Measurements from ENCODE around the gene LMLN. TPM values are rescaled to one million over a fixed set of nuclear protein-coding genes. Genes with fewer than 3 reads are reported as not detected.
"Not testable (repeated sequence)": the region's sequence is repeated elsewhere in the genome, so short reads cannot be mapped to it uniquely, and the experiment has no call there.

The LMLN gene
- polyA plus RNA-seq, 3 donors: 7.0 to 14.9 (median 9.3) TPM

GRCh38 chr3:197952440-197952839 is 7.6 kb upstream of the LMLN start:
- no peak for DNase-seq (ENCODE audit: extremely low read depth in 1 of 11, low read depth in 9 of 11, low spot score in 4 of 11)

- no peak for DNase-seq (ENCODE audit: extremely low read depth in 1 of 11, low read depth in 9 of 11, low spot score in 4 of 11)
Measured at GRCh38 chr3:197953325-197953724, 6.7 kb upstream of the LMLN start.

GRCh38 chr3:197953881-197954280 is 6.1 kb upstream of the LMLN start:
- DNase-seq (ENCODE audit: extremely low read depth in 1 of 11, low read depth in 9 of 11, low spot score in 4 of 11): no peak

GRCh38 chr3:197955892-197956477 is 4.0 kb upstream of the LMLN start:
- DNase-seq (ENCODE audit: extremely low read depth in 1 of 11, low read depth in 9 of 11, low spot score in 4 of 11): no peak

GRCh38 chr3:197956626-197956988 is 3.4 kb upstream of the LMLN start:
- DNase-seq (ENCODE audit: extremely low read depth in 1 of 11, low read depth in 9 of 11, low spot score in 4 of 11): no peak

- no peak for DNase-seq (ENCODE audit: extremely low read depth in 1 of 11, low read depth in 9 of 11, low spot score in 4 of 11)
Measured at GRCh38 chr3:197957790-197958133, 2.3 kb upstream of the LMLN start.

GRCh38 chr3:197958346-197958745 is 1.7 kb upstream of the LMLN start:
- DNase-seq (ENCODE audit: extremely low read depth in 1 of 11, low read depth in 9 of 11, low spot score in 4 of 11): no peak

- not testable (repeated sequence) for DNase-seq (ENCODE audit: extremely low read depth in 1 of 11, low read depth in 9 of 11, low spot score in 4 of 11)
Measured at GRCh38 chr3:197958848-197959247, 1.2 kb upstream of the LMLN start.

- no peak for DNase-seq (ENCODE audit: extremely low read depth in 1 of 11, low read depth in 9 of 11, low spot score in 4 of 11)
Measured at GRCh38 chr3:197959500-197959890, 522 bp upstream of the LMLN start.

GRCh38 chr3:197960694-197961581 is 921 bp downstream of the LMLN start:
- DNase-seq (ENCODE audit: extremely low read depth in 1 of 11, low read depth in 9 of 11, low spot score in 4 of 11): peak in 1 of 11 donors; percentile 42

GRCh38 chr3:197961582-197961945 is 1.5 kb downstream of the LMLN start:
- no peak for DNase-seq (ENCODE audit: extremely low read depth in 1 of 11, low read depth in 9 of 11, low spot score in 4 of 11)

- DNase-seq (ENCODE audit: extremely low read depth in 1 of 11, low read depth in 9 of 11, low spot score in 4 of 11): no peak
Measured at GRCh38 chr3:197963019-197963637, 3.1 kb downstream of the LMLN start.

GRCh38 chr3:197967337-197967989 is 7.4 kb downstream of the LMLN start:
- not testable (repeated sequence) for DNase-seq (ENCODE audit: extremely low read depth in 1 of 11, low read depth in 9 of 11, low spot score in 4 of 11)

GRCh38 chr3:197970588-197970987 is 10.6 kb downstream of the LMLN start:
- DNase-seq (ENCODE audit: extremely low read depth in 1 of 11, low read depth in 9 of 11, low spot score in 4 of 11): no peak

GRCh38 chr3:197974016-197974415 is 14.0 kb downstream of the LMLN start:
- DNase-seq (ENCODE audit: extremely low read depth in 1 of 11, low read depth in 9 of 11, low spot score in 4 of 11): no peak

GRCh38 chr3:197975311-197975710 is 15.3 kb downstream of the LMLN start:
- DNase-seq (ENCODE audit: extremely low read depth in 1 of 11, low read depth in 9 of 11, low spot score in 4 of 11): no peak

GRCh38 chr3:197983076-197983475 is 23.1 kb downstream of the LMLN start:
- DNase-seq (ENCODE audit: extremely low read depth in 1 of 11, low read depth in 9 of 11, low spot score in 4 of 11): no peak

- DNase-seq (ENCODE audit: extremely low read depth in 1 of 11, low read depth in 9 of 11, low spot score in 4 of 11): no peak
Measured at GRCh38 chr3:197989651-197990050, 29.6 kb downstream of the LMLN start.

GRCh38 chr3:197994736-197995135 is 34.7 kb downstream of the LMLN start:
- no peak for DNase-seq (ENCODE audit: extremely low read depth in 1 of 11, low read depth in 9 of 11, low spot score in 4 of 11)

GRCh38 chr3:197996855-197997254 is 36.8 kb downstream of the LMLN start:
- DNase-seq (ENCODE audit: extremely low read depth in 1 of 11, low read depth in 9 of 11, low spot score in 4 of 11): no peak

Data from renal cortex interstitium (tissue), 11 donors.